MM.1S (cell line): ENCODE measurements around the gene GSTM2.
"Not testable (repeated sequence)": the region's sequence is repeated elsewhere in the genome, so short reads cannot be mapped to it uniquely, and the experiment has no call there.

ENCODE experiments used
- DNase-seq: peaks from one replicate; pipeline ENCODE4 v3.0.0-alpha.2; 2015
- H2AFZ ChIP-seq: fragments of 300-600 bp; sonication (generic); 2 replicates; pipeline ENCODE4 v1.6.0; 2016; ENCODE audit warnings: antibody characterized with exemption, low read length
- H3F3A ChIP-seq: fragments of 300-600 bp; sonication (generic); 2 replicates; pipeline ENCODE4 v1.6.1; 2016; ENCODE audit warnings: mild to moderate bottlenecking, antibody characterized with exemption, low read length, moderate library complexity, mixed read lengths; ENCODE audit not compliant: insufficient read depth
- H3K27ac ChIP-seq: fragments of 300-600 bp; sonication (generic); 2 replicates; pipeline ENCODE4 v1.5.1; 2016; ENCODE audit warnings: mild to moderate bottlenecking, low read length
- H3K27me3 ChIP-seq: fragments of 300-600 bp; sonication (generic); replicated peaks from 2 replicates; pipeline ENCODE4 v1.6.0; 2016; ENCODE audit warnings: low read length; ENCODE audit not compliant: insufficient read depth
- H3K36me3 ChIP-seq: fragments of 300-600 bp; sonication (generic); replicated peaks from 2 replicates; pipeline ENCODE4 v1.6.1; 2016; ENCODE audit warnings: mild to moderate bottlenecking, low read length, mixed read lengths; ENCODE audit not compliant: insufficient read depth
- H3K4me1 ChIP-seq: fragments of 300-600 bp; sonication (generic); 2 replicates; pipeline ENCODE4 v1.6.1; 2016; ENCODE audit warnings: low read length, mixed read lengths
- H3K4me2 ChIP-seq: fragments of 300-600 bp; sonication (generic); 2 replicates; pipeline ENCODE4 v1.6.0; 2016; ENCODE audit warnings: low read depth, low read length
- H3K4me3 ChIP-seq: fragments of 300-600 bp; sonication (generic); 2 replicates; pipeline ENCODE4 v1.5.1; 2016; ENCODE audit warnings: low read length, mixed read lengths
- H3K79me2 ChIP-seq: fragments of 300-600 bp; sonication (generic); 2 replicates; pipeline ENCODE4 v1.6.1; 2016; ENCODE audit warnings: mixed run types, low read length, mixed read lengths
- H3K9ac ChIP-seq: fragments of 300-600 bp; sonication (generic); 2 replicates; pipeline ENCODE4 v1.6.1; 2016; ENCODE audit warnings: low read length, mixed read lengths
- H3K9me2 ChIP-seq: fragments of 300-600 bp; sonication (generic); replicated peaks from 2 replicates; pipeline ENCODE4 v1.6.1; 2016; ENCODE audit warnings: mild to moderate bottlenecking, low read length, mixed read lengths; ENCODE audit not compliant: insufficient read depth
- H3K9me3 ChIP-seq: fragments of 300-600 bp; sonication (generic); replicated peaks from 2 replicates; pipeline ENCODE4 v1.6.1; 2016; ENCODE audit warnings: mild to moderate bottlenecking, low read length, mixed read lengths; ENCODE audit not compliant: insufficient read depth
- H4K20me1 ChIP-seq: fragments of 300-600 bp; sonication (generic); 2 replicates; pipeline ENCODE4 v1.6.1; 2016; ENCODE audit warnings: mild to moderate bottlenecking, low read length, moderate library complexity, mixed read lengths; ENCODE audit not compliant: insufficient read depth
- EZH2 ChIP-seq: fragments of 300-600 bp; sonication (generic); optimal IDR thresholded peaks from 2 replicates; pipeline ENCODE3; 2017; ENCODE audit warnings: low read depth, mild to moderate bottlenecking, antibody characterized with exemption, low read length, mixed read lengths
- EZH2phosphoT487 ChIP-seq: fragments of 300-600 bp; sonication (generic); IDR thresholded peaks from 2 replicates; pipeline ENCODE4 v1.6.1; 2018; ENCODE audit warnings: antibody characterized with exemption, low read length
- TF ChIP-seq, protein P1 (sequence below): fragments of 300-600 bp; sonication (generic); IDR thresholded peaks from 2 replicates; pipeline ENCODE4 v1.5.1; 2016; ENCODE audit warnings: antibody characterized with exemption, low read length, mixed read lengths

The GSTM2 gene

DNA sequence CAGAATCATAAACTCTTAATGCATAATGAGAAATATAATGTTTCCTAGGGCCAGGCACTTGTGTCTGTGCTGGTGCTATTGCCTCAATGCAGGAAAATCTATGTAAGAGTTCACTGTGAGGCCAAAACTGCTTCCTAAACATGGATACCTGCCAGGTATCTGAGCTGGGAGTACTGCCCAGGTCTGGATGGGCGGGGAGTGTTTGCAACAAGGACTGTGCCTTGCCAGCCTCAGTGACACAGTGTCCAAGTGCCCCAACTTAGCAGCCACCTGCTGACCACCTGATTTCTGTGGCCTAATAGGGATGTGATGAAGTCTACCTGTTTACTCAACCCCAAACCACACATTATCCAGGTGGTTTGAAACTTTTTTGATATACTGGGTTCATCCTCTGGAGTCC is 17.5 kb downstream of the GSTM2 start:
- H3K9ac ChIP-seq, H2AFZ ChIP-seq, DNase-seq, H3K36me3 ChIP-seq, H3K27ac ChIP-seq, H3K9me2 ChIP-seq, H3F3A ChIP-seq, H3K79me2 ChIP-seq, H3K4me2 ChIP-seq, H3K27me3 ChIP-seq, H3K9me3 ChIP-seq, H4K20me1 ChIP-seq, H3K4me3 ChIP-seq, H3K4me1 ChIP-seq: not testable (repeated sequence)

DNA sequence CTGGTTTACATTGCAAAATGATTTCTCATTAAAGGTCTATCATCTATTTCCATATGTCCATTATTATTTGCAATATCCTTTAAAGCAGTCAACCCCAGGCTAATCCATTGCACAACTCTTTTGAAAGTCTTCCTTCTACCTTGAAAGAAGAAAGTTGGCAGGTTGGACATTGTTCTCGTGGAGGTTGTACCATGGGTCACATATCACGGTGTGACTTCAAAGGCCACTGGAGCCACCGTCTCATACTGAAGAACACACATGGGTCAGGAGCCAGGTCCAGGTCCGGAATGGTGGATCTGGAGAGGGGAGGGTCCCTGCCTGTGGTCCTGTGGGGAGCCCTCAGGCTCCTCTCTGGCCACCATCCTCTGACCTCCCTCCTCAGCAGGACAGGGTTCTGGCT is 18.0 kb downstream of the GSTM2 start:
- not testable (repeated sequence) for H3K27me3 ChIP-seq

DNA sequence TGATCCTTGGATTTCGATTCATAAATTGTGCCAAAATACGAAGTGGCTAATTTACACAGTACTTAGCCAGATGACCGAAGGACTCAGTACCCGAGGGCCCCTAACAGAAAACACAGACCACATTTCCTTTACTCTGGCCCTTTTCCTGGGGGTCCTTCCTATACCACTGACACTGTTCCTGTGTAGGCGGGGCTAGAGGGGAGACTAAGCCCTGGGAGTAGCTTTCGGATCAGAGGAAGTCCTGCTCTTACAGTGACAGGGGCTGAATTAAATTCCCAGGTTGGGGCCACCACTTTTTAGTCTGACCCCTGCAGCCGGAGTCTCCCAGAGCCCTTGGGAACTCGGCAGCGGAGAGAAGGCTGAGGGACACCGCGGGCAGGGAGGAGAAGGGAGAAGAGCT is 19.3 kb downstream of the GSTM2 start:
- H3K36me3 ChIP-seq, H3K4me2 ChIP-seq, H3K4me3 ChIP-seq, H3K27ac ChIP-seq, H3K9ac ChIP-seq, H3K79me2 ChIP-seq, H3K27me3 ChIP-seq, DNase-seq, H3K9me3 ChIP-seq, H3K9me2 ChIP-seq, H3K4me1 ChIP-seq, H2AFZ ChIP-seq, H3F3A ChIP-seq, H4K20me1 ChIP-seq: not testable (repeated sequence)

More for the DNA sequence above, 18.0 kb downstream of the GSTM2 start:
- not testable (repeated sequence) for H3K9ac ChIP-seq, H3K4me3 ChIP-seq, H3K9me2 ChIP-seq, H2AFZ ChIP-seq, H4K20me1 ChIP-seq, H3K4me2 ChIP-seq, H3K79me2 ChIP-seq, H3K9me3 ChIP-seq, H3K4me1 ChIP-seq, DNase-seq, H3K36me3 ChIP-seq, H3K27ac ChIP-seq, H3F3A ChIP-seq

DNA sequence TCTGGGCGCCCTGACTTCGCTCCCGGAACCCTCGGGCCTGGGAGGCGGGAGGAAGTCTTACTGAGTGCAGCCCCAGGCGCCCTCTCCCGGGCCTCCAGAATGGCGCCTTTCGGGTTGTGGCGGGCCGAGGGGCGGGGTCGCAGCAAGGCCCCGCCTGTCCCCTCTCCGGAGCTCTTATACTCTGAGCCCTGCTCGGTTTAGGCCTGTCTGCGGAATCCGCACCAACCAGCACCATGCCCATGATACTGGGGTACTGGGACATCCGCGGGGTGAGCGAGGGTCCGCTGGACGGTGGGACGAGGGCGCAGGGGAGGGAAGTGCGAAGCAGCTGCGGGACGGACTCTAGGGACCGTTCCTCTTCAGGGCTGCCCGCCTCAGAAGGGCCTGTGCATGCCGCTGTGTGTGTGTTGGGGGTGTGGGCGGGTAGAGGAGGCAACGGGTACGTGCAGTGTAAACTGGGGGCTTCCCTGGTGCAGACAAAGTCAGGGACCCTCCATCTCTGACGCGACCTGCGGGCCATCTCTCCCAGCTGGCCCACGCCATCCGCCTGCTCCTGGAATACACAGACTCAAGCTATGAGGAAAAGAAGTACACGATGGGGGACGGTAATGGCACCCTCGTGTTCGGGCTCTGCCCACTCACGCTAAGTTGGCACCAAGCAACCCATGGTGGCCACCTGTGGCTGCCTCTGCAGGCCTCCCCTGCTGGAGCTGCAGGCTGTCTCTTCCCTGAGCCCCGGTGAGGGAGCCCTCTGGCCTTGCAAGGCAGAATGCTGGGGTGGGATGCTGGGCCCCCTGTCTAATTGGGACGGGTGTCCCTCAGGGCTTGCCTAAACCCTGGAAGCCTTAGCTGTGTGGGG is 20.0 kb downstream of the GSTM2 start, which contains the start of gene GSTM1:
TSS of gene GSTM1 (plus strand) at position 177 of the 859 bp plus-strand sequence. CDS start at position 234, 57 bp downstream.
- no peak within 1 kb of the TSS for H3K9ac ChIP-seq
- no peaks in the 10 kb centered on the region for H3K27me3 ChIP-seq
- no peaks in the 10 kb centered on the region for H3K4me1 ChIP-seq
- no peaks in the 10 kb centered on the region for H3K9me3 ChIP-seq
- no peak within 1 kb of the TSS for H3K27ac ChIP-seq
- H2AFZ ChIP-seq = no peak within 1 kb of the TSS
- no peak within 1 kb of the TSS for H3K4me2 ChIP-seq
- no peaks in the 10 kb centered on the region for H3K79me2 ChIP-seq
- H3K4me3 ChIP-seq = no peak within 1 kb of the TSS
- no peaks in the 10 kb centered on the region for H3K36me3 ChIP-seq
- no peaks in the 10 kb centered on the region for H3F3A ChIP-seq
- no peaks in the 10 kb centered on the region for H3K9me2 ChIP-seq
- H4K20me1 ChIP-seq = no peaks in the 10 kb centered on the region
- TF ChIP-seq EZH2phosphoT487 (no peak), EZH2 (no peak)
- TF ChIP-seq, protein P1, sequence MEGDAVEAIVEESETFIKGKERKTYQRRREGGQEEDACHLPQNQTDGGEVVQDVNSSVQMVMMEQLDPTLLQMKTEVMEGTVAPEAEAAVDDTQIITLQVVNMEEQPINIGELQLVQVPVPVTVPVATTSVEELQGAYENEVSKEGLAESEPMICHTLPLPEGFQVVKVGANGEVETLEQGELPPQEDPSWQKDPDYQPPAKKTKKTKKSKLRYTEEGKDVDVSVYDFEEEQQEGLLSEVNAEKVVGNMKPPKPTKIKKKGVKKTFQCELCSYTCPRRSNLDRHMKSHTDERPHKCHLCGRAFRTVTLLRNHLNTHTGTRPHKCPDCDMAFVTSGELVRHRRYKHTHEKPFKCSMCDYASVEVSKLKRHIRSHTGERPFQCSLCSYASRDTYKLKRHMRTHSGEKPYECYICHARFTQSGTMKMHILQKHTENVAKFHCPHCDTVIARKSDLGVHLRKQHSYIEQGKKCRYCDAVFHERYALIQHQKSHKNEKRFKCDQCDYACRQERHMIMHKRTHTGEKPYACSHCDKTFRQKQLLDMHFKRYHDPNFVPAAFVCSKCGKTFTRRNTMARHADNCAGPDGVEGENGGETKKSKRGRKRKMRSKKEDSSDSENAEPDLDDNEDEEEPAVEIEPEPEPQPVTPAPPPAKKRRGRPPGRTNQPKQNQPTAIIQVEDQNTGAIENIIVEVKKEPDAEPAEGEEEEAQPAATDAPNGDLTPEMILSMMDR = no peak
- no peak for DNase-seq
